Measurements from ENCODE around the gene FASTKD3.
"Not testable (repeated sequence)": the region's sequence is repeated elsewhere in the genome, so short reads cannot be mapped to it uniquely, and the experiment has no call there.

FASTKD3 gene

GRCh38 chr5:7868773-7869473, at the start of gene FASTKD3, which contains the start of gene MTRR:
Gene FASTKD3 (minus strand): TSS chr5:7869031. CDS start chr5:7868083, 948 bp downstream.
Gene MTRR (plus strand): TSS chr5:7869148. CDS start chr5:7870795, 1,647 bp downstream.
- peak; percentile 93 for DNase-seq

GRCh38 chr5:7917130-7918123, 48.6 kb upstream of the FASTKD3 start:
- no peak for DNase-seq

GRCh38 chr5:7916171-7916804, 47.5 kb upstream of the FASTKD3 start:
- no peak for DNase-seq

GRCh38 chr5:7911429-7911771, 42.6 kb upstream of the FASTKD3 start:
- not testable (repeated sequence) for DNase-seq

- DNase-seq, result no peak
Observed at GRCh38 chr5:7910738-7911428, 42.1 kb upstream of the FASTKD3 start.

- DNase-seq, result no peak
Observed at GRCh38 chr5:7908317-7908716, 39.5 kb upstream of the FASTKD3 start.

GRCh38 chr5:7907612-7908011, 38.8 kb upstream of the FASTKD3 start:
- DNase-seq, result no peak

GRCh38 chr5:7904170-7904569, 35.3 kb upstream of the FASTKD3 start:
- no peak for DNase-seq

- DNase-seq, result no peak
Observed at GRCh38 chr5:7902666-7903625, 34.1 kb upstream of the FASTKD3 start.

GRCh38 chr5:7902201-7902600, 33.4 kb upstream of the FASTKD3 start:
- no peak for DNase-seq

- no peak for DNase-seq
Observed at GRCh38 chr5:7897014-7897600, 28.3 kb upstream of the FASTKD3 start.

GRCh38 chr5:7894860-7895259, 26.0 kb upstream of the FASTKD3 start:
- DNase-seq, result no peak

GRCh38 chr5:7894439-7894838, 25.6 kb upstream of the FASTKD3 start:
- no peak for DNase-seq

GRCh38 chr5:7888901-7889300, 20.1 kb upstream of the FASTKD3 start:
- DNase-seq, result no peak

- DNase-seq, result peak; percentile 22
Observed at GRCh38 chr5:7886849-7887475, 18.1 kb upstream of the FASTKD3 start.

GRCh38 chr5:7884491-7885267, 15.8 kb upstream of the FASTKD3 start:
- DNase-seq, result no peak

GRCh38 chr5:7882926-7883325, 14.1 kb upstream of the FASTKD3 start:
- no peak for DNase-seq

- no peak for DNase-seq
Observed at GRCh38 chr5:7881816-7882215, 13.0 kb upstream of the FASTKD3 start.

GRCh38 chr5:7881091-7881490, 12.3 kb upstream of the FASTKD3 start:
- DNase-seq, result no peak

GRCh38 chr5:7878381-7878873, 9.6 kb upstream of the FASTKD3 start:
- DNase-seq, result no peak
